HEK293 (cell line): ENCODE data around the gene TALDO1.

Experiments used
- CTCF ChIP-seq: fragments of 450-650 bp; formaldehyde crosslinking; IDR thresholded peaks from 2 replicates; pipeline ENCODE4 v1.5.1; 2016; ENCODE audit warnings: missing biosample characterization, missing genetic modification characterization
- ZNF148 ChIP-seq: fragments of 450-650 bp; formaldehyde crosslinking; IDR thresholded peaks from 2 replicates; pipeline ENCODE4 v1.5.0; 2017; ENCODE audit warnings: missing biosample characterization, missing genetic modification characterization, borderline replicate concordance
- ZNF23 ChIP-seq: fragments of 450-650 bp; formaldehyde crosslinking; IDR thresholded peaks from 2 replicates; pipeline ENCODE4 v1.5.1; 2016; ENCODE audit warnings: missing biosample characterization, missing genetic modification characterization, borderline replicate concordance
- ZNF292 ChIP-seq: fragments of 450-650 bp; formaldehyde crosslinking; IDR thresholded peaks from 2 replicates; pipeline ENCODE4 v1.5.1; 2016; ENCODE audit warnings: low read depth, missing biosample characterization, missing genetic modification characterization, borderline replicate concordance
- ZNF311 ChIP-seq: fragments of 450-650 bp; formaldehyde crosslinking; IDR thresholded peaks from 2 replicates; pipeline ENCODE4 v1.5.1; 2017; ENCODE audit warnings: missing biosample characterization, missing genetic modification characterization, borderline replicate concordance
- ZNF548 ChIP-seq: fragments of 450-650 bp; formaldehyde crosslinking; IDR thresholded peaks from 2 replicates; pipeline ENCODE4 v1.5.1; 2016; ENCODE audit warnings: missing biosample characterization, missing genetic modification characterization
- ZNF623 ChIP-seq: fragments of 450-650 bp; formaldehyde crosslinking; IDR thresholded peaks from 2 replicates; pipeline ENCODE4 v1.5.1; 2016; ENCODE audit warnings: missing biosample characterization, missing genetic modification characterization
- ZNF645 ChIP-seq: fragments of 450-650 bp; formaldehyde crosslinking; IDR thresholded peaks from 2 replicates; pipeline ENCODE4; 2016; ENCODE audit warnings: missing biosample characterization, missing genetic modification characterization
- ZNF747 ChIP-seq: fragments of 450-650 bp; formaldehyde crosslinking; IDR thresholded peaks from 2 replicates; pipeline ENCODE4 v1.5.1; 2016; ENCODE audit warnings: missing biosample characterization, missing genetic modification characterization
- ZSCAN4 ChIP-seq: fragments of 450-650 bp; formaldehyde crosslinking; IDR thresholded peaks from 2 replicates; pipeline ENCODE4 v1.5.1; 2017; ENCODE audit warnings: missing biosample characterization, missing genetic modification characterization
- TF ChIP-seq, protein P1 (sequence below): fragments of 450-650 bp; formaldehyde crosslinking; IDR thresholded peaks from 2 replicates; pipeline ENCODE4 v1.5.1; 2017; ENCODE audit warnings: missing biosample characterization, mild to moderate bottlenecking, missing genetic modification characterization, moderate library complexity

DNA sequence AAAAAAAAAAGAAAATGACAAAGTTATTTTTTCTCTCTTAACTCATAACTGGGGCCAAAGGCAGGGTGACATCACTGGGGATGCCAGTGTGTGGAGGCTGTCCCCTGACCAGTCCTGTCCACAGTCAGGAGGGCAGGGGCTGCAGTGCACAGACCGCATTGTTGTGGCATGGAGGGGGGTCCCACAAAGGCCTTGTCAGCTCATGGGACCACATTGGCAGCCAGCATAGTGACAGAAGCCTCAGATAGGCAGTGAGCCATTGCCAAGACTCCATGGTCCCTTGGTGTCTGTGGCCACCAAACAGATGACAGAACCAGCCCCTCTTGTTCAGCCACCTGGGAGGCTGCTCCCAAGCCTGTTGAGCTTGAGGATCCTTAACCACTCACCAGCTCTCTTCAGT is 47.5 kb upstream of the TALDO1 start:
- TF ChIP-seq CTCF (tag by site-specific recombination), result no peak
- TF ChIP-seq ZNF623, result no peak
- TF ChIP-seq ZNF645, result no peak
- no peak for TF ChIP-seq ZNF23 (tag by site-specific recombination)
- TF ChIP-seq ZNF292 (tag by site-specific recombination), result no peak
- TF ChIP-seq ZSCAN4 (tag by site-specific recombination), result no peak
- no peak for TF ChIP-seq ZNF548 (tag by site-specific recombination)
- no peak for TF ChIP-seq ZNF148 (tag by site-specific recombination)
- TF ChIP-seq, protein P1, sequence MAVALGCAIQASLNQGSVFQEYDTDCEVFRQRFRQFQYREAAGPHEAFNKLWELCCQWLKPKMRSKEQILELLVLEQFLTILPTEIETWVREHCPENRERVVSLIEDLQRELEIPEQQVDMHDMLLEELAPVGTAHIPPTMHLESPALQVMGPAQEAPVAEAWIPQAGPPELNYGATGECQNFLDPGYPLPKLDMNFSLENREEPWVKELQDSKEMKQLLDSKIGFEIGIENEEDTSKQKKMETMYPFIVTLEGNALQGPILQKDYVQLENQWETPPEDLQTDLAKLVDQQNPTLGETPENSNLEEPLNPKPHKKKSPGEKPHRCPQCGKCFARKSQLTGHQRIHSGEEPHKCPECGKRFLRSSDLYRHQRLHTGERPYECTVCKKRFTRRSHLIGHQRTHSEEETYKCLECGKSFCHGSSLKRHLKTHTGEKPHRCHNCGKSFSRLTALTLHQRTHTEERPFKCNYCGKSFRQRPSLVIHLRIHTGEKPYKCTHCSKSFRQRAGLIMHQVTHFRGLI (tag by site-specific recombination), result no peak
- no peak for TF ChIP-seq ZNF311 (tag by site-specific recombination)
- no peak for TF ChIP-seq ZNF747 (tag by site-specific recombination)
